Stimulated activated CD8-positive, alpha-beta memory T cell treated with anti-CD3 and anti-CD28 coated beads, Interleukin-12 subunit alpha, Interleukin-12 subunit beta, amount 100 ng/mL, for 24 hours (primary cell): ENCODE data around the gene OR10A7.
"Not testable (repeated sequence)": the region's sequence is repeated elsewhere in the genome, so short reads cannot be mapped to it uniquely, and the experiment has no call there.

Experiments used
- DNase-seq: peaks from one replicate; pipeline ENCODE4 v3.0.0-alpha.2; 2020; ENCODE audit errors: extremely low read depth

Gene OR10A7, protein sequence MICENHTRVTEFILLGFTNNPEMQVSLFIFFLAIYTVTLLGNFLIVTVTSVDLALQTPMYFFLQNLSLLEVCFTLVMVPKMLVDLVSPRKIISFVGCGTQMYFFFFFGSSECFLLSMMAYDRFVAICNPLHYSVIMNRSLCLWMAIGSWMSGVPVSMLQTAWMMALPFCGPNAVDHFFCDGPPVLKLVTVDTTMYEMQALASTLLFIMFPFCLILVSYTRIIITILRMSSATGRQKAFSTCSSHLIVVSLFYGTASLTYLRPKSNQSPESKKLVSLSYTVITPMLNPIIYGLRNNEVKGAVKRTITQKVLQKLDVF

DNA sequence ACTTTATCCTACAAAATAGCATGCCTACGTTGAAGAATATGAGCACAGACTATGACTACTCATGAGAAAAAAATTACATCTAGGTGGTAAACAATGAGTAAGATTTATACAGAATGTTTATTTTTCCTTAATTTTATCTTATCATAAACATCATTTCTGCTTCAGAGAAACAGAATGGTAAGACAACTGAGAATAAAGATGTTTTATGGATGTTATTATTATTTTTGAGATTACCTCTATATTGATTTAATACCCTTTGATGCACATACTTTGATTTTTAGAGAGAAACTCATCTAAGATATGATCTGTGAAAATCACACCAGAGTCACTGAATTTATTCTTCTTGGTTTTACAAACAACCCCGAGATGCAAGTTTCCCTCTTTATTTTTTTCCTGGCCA lies at the start of gene OR10A7:
OR10A7 (plus strand) TSS at position 301 of the 400 bp plus-strand sequence; CDS start at position 301, 0 bp downstream.
- no peak for DNase-seq

DNA sequence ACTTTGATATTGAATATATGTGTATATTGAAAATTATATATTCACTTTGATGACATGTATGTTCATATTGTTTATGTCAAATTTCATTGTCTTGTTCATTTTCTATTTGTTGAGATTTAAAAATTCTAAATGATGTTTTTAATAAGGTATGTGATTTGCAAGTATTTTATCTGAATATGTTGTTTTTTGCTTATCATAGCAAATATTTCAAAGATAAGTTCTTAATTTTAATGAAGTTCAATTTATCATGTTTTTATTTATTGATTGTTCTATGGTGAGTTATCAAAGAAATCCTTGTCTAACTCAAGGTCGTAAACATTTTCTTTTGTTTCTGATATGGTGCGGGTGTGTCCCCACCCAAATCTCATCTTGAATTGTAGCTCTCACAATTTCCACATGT lies 49.4 kb upstream of the OR10A7 start:
- DNase-seq = no peak

DNA sequence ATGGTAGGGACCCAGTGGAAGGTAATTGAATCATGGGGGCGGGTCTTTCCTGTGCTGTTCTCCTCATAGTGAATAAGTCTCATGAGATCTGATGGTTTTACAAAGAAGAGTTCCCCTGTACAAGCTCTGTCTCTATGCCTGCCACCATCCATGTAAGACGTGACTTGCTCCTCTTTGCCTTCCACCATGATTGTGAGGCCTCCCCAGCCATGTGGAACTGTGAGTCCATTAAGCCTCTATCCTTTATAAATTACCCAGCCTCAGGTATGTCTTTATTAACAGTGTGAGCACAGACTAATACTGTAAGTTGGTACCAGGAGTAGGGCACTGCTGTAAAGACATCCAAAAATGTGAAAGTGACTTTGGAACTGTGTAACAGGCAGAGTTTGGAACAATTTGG lies 49.0 kb upstream of the OR10A7 start:
- DNase-seq = not testable (repeated sequence)

DNA sequence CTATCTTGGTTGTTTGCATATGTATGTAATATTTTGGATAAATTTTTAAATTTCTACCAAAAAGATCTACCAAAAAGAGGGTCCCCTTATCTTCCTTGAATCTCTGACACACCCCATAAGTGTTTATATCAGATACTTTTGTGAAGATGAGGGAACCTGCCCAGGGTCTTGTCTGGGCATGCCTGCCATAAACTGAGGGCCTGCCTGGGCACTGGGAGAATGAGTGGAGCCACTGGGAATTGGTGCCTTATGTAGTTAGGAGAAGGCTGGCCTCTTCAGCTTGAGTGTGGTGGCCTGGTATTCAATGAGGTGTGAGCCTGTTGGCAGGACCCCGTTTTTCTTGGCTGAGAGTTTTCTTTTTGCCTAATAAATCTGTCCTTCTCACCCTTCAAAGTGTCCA lies 48.1 kb upstream of the OR10A7 start:
- no peak for DNase-seq

DNA sequence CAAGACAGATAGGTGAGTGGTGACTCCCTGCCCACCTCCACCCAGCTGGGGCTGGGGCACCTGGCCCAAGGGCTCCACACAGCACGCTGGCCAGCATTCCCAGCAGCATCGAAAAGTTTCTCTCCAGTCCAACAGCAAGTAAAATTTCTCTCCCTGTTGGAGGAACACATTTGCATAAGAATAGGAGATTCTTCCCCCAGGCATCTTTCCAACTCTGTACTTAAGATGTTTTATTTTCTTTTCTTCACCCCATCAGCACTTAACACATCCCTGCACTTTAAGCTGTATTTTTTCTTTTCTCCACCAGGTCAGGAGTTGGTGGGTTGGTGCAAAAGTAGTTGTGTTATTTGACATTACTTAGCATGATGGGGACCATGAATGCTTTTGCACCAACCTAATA lies 47.4 kb upstream of the OR10A7 start:
- DNase-seq = no peak

DNA sequence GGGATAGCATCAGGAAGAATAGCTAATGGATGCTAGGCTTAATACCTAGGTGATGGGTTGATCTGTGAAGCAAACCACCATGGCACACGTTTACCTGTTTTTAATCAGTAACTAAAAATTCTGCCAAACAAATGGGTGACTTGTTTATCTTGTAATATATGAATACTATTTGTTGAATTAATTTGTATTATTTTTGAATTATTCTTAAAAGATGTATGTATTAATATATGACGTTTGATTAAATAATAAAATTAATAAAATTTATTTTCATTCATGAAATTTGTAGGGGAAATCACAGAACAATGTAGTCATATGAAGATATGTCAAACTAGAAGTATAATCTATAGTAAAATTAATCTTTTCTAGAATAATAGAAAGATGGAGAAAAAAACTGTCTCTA lies 32.3 kb upstream of the OR10A7 start:
- DNase-seq = no peak

DNA sequence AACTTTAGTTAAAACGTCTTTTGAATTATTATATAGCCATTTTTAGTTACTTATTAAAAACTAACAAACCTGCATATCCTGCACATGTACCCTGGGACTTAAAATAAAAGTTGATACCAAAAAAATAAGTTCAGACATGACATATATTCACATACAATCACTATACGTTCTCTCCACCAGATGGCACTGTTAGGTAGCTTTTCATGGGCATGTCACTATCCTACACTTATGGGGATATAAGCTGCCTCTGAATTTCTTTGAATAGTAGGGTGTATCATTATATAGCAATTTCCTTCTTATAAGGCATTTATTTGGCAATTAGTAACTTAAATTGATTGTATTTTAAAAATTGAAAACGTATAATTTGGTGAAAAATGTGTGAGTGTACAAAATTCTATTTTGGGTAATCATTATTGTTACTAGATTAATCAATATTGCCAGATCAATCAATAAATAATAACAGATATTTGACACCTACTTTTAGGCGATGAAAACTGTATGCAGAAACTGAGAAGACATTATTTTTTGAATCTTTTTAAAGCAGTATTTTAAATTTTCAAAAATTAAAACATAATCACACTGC lies 31.8 kb upstream of the OR10A7 start:
- DNase-seq = no peak

DNA sequence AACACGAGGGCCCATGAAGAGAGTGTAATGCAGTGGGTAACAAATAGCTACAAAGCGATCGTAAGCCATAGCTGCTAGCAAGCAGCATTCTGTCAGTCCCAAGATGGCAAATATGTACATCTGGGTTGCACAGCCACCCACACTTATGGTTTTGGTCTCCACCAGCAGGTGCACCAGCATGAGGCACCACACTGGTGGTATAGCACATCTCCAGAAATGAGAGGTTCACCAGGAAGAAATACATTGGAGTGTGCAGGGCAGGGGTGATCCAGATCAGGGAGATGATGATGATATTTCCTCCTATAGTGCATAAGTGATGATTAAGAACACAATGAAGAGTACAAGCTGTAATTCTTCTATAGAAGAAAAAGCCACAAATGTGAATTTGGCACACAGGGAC lies 26.4 kb upstream of the OR10A7 start:
- DNase-seq = no peak

DNA sequence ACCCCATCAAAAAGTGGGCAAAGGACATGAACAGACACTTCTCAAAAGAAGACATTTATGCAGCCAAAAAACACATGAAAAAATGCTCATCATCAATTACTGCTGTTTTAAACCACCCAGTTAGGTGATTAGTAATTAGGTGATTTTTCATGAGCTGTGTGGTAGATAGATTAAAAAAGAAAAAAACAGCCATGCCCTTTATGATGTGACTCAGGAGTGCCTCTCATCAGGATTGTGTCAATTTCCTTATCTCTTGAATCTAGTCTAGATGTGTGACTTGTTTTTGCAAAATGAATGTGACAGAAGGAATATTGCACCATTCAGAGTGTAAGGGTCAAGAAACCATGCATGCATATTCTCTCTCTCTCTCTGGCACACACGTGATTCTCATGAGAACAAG lies 5.7 kb downstream of the OR10A7 start:
- no peak for DNase-seq

DNA sequence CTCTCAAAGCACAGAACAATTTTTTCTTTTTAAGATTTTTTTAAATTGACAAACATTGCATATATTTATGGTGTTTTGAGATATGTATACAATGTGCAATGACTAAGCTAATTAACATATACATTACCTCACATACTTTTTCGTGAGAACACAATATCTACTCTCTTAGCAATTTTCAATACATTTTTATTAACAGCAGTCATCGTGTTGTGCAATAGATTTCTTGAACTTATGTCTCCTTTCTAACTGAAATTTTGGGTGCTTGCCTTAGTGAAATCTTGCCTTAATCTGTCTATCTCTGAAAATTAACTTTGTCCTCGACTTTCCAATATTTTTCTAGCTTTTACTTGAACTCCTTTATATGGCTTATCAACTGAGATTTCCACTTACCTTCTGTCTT lies 6.8 kb downstream of the OR10A7 start:
- DNase-seq = no peak

DNA sequence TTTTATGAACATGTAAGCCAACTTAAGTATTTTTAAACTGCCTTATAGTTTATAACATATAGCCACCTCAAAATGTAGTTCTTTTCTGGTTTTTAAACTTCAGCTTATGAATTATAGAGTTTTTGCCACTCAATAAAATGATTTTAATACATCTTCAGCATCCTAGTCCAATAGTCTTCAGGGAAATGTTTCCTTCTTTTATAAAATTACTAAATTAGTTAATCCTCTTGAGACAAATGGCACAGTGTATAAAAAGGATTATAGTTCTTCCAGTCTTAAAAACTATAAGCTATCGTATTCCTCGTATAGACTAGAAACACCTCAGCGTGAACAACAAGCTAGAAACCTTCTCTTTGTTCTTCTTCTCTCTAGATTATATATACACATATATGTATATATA lies 23.5 kb downstream of the OR10A7 start, which contains the start of gene OR6C74:
OR6C74 (plus strand) TSS at position 301 of the 400 bp plus-strand sequence. CDS start 2,679 bp downstream, outside the sequence.
- no peak for DNase-seq

DNA sequence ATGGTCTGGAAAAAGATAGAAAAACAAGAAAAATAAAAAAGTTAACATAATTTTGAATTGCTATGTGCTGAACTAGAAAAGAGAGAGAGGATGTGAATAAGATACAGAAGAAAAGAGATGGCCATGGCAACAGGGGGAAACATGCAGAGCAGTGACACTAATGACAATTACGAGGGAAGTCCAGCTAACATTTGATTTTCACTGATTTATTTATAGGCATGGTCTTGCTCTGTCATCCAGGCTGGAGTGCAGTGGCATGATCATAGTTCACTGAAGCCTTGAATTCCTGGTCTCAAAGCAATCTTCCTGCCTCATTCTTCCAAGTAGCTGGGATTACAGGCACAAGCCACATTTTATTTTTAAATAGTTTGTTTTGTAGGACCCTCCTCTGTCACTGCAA lies 25.3 kb downstream of the OR10A7 start:
- DNase-seq = no peak

DNA sequence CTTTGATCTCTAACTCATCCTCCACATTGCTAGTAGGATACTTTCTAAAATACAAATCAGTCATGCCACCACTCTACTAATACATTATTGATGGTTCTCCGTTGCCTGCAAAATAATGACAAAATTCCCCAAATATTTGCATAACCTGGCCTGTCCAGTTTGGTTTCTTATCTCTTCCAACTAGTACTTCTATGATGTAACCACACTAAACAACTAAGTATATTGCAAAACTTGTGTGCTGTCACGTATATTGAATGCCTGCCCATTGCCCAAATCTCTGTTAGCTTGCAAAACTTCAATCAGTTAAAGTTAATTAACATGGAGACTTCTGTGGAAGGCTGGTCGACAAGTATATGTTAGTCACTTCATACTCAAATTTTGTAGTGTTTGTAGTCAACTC lies 30.1 kb downstream of the OR10A7 start:
- no peak for DNase-seq

DNA sequence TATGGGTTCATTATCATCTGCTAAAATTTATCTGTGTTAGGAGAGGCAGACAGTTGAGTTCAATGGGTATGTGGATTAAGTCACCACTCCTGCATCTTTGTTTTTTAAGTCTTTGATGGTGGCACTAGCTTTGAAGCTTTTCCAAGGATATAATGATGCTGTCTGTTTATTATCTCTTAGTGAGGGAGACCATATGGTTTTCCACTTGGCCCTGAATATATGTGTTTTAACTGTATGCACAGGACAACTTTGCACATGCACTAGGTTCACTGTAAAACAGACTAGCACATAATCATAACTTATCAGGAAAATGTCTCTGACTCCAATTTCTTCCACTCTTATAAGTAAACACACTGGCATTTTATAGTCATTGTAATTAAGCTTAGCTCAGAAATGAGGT lies 32.5 kb downstream of the OR10A7 start:
- DNase-seq = no peak

DNA sequence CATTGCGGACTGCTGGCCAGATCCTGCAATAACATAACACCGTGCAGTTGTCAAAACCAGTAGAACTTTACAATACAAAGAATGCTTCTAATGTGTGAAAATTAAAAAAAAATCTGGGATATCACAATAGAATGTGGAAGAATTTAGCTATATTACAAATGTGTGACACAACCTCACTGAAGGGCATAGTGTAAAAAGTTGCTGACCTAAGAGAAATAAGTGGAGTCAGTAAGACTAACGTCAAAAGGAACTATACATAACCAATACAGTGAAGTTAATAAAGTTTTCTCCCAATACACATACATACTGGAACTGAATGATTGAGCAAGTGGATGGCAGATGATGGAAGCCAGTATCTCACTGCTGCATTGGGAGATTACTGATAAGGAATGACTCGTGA lies 36.0 kb downstream of the OR10A7 start:
- DNase-seq = no peak

DNA sequence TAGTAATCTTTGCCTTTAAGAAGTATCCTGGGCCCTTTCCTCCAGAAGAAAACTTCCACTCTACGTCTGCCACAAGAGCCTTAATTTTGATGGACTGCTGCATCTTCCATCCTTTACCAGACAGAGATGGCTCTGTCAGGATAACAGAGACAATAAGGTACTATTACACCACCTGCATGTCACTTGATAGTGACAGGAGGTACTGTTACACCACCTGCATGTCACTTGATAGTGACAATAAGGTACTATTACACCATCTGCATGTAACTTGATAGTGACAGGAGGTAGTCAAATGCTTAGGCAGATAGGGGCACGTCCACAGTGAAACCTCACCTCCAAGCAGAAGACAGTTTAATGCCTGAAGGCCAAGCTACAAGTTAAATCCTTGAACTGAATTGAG lies 37.5 kb downstream of the OR10A7 start:
- DNase-seq = no peak
